Heart left ventricle (tissue), 13 donors: ENCODE data around the gene ZNF491.

ENCODE experiments used
- POLR2A ChIP-seq, 2 donors: fragments of 450-650 bp; IDR thresholded peaks; one replicate each; pipeline ENCODE4 v1.6.1; 2017; ENCODE audit warnings: antibody characterized with exemption in 2 of 2, mild to moderate bottlenecking in 2 of 2, moderate library complexity in 2 of 2
- TF ChIP-seq, protein P1 (sequence below), 12 donors: fragments of 200-600 bp; sonication (generic) in 4 of 12; IDR thresholded peaks; one replicate each; pipeline versions ENCODE4 v1.5.0 to v1.8.0; 2018 to 2022; ENCODE audit warnings: antibody characterized with exemption in 12 of 12, mild to moderate bottlenecking in 5 of 12
- donor health status: ischemic (EF 13 %, LVEDD 7.1; RV severe dilation, severe dysfunction).
- donor health status: DM: no; HTN: yes; CAD: no.
- donor health status: DM: no; HTN: no; CAD: no.
- donor health status: ischemic (EF 25% LVEDD 6.9; RV normal size, moderate dysfunction).
- donor health status: ischemic (EF 25% LVEDD 5.7; RV mildly dilated, moderate dysfunction).
- donor health status: ischemic (EF 35%, LVEDD 5.7; RV mildly dilated, moderate dysfunction).
- donor health status: nonischemic (EF 11% LVEDD 7.7; RV severe dilation, severe dysfunction).
- donor health status: DM: yes; HTN: yes; CAD: no.
- donor health status: PGD.
- donor health status: ischemic (EF 29% LVEDD 5.4; RV normal size, mild dysfunction).
- donor health status: nonischemic (EF 23%, LVEDD 6.1; RV moderate dilation, normal function).

DNA sequence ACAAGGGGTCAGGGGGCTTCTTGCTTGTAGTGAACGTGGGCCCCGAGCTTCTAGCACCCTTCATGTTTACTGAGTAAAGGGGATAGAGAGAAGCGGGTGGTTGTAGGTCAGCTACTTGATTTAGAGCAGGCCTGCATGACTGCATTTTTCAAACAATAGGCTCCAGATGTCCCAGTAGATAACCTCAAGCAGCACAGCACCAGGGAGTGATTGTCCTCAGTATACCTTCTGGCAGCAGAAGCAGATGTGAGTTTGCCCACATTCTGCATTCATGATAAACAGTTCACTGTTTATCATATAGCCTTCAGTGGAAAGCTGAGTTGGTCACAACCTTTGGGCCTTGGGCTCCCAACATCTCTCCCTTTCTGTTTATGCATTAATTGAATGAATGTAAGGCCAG lies 55.0 kb downstream of the ZNF491 start:
- TF ChIP-seq, protein P1, sequence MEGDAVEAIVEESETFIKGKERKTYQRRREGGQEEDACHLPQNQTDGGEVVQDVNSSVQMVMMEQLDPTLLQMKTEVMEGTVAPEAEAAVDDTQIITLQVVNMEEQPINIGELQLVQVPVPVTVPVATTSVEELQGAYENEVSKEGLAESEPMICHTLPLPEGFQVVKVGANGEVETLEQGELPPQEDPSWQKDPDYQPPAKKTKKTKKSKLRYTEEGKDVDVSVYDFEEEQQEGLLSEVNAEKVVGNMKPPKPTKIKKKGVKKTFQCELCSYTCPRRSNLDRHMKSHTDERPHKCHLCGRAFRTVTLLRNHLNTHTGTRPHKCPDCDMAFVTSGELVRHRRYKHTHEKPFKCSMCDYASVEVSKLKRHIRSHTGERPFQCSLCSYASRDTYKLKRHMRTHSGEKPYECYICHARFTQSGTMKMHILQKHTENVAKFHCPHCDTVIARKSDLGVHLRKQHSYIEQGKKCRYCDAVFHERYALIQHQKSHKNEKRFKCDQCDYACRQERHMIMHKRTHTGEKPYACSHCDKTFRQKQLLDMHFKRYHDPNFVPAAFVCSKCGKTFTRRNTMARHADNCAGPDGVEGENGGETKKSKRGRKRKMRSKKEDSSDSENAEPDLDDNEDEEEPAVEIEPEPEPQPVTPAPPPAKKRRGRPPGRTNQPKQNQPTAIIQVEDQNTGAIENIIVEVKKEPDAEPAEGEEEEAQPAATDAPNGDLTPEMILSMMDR (IDR thresholded peaks at IDR 0.05): no peak
- no peak for TF ChIP-seq POLR2A (IDR thresholded peaks at IDR 0.05)
